Measurements from ENCODE around the gene RHOBTB1.

DNA sequence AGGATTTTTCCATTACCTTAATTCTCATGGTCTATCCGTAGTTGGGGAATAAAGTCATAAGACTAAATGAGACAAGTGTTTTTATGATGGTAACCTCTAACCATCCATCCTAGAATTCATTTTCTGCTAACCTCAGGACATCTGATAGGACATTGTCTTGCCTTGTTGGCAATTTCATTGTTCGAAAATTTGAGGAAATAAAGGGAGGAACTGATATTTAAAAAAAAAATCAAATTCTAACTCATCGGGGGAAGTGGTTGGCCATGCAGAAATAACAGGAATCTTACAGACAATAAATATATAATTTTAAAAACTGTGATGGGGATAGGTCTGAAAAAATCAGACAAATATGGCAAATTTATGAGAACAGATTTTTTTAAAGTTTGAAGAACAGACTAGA lies 21.7 kb upstream of the RHOBTB1 start:
- TF ChIP-seq, protein P1, sequence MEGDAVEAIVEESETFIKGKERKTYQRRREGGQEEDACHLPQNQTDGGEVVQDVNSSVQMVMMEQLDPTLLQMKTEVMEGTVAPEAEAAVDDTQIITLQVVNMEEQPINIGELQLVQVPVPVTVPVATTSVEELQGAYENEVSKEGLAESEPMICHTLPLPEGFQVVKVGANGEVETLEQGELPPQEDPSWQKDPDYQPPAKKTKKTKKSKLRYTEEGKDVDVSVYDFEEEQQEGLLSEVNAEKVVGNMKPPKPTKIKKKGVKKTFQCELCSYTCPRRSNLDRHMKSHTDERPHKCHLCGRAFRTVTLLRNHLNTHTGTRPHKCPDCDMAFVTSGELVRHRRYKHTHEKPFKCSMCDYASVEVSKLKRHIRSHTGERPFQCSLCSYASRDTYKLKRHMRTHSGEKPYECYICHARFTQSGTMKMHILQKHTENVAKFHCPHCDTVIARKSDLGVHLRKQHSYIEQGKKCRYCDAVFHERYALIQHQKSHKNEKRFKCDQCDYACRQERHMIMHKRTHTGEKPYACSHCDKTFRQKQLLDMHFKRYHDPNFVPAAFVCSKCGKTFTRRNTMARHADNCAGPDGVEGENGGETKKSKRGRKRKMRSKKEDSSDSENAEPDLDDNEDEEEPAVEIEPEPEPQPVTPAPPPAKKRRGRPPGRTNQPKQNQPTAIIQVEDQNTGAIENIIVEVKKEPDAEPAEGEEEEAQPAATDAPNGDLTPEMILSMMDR (IDR thresholded peaks at IDR 0.05): no peak
- no peak for TF ChIP-seq EZH2phosphoT487 (IDR thresholded peaks at IDR 0.05)
